Measurements from ENCODE around the gene FOXL2NB.

The FOXL2NB gene

GRCh38 chr3:138964264-138964663, 17.2 kb downstream of the FOXL2NB start:
- no peak for DNase-seq (ENCODE audit: low read depth, low spot score)
- Histone ChIP-seq H3K9me3 (ENCODE audit: low read depth, low read length) (no peaks in the 10 kb centered on the region), H3K36me3 (ENCODE audit: insufficient read depth, low read length) (no peaks in the 10 kb centered on the region), H3K9ac (ENCODE audit: insufficient read length) (no peak overlapping the region), H3K27ac (no peak overlapping the region), H3K4me3 (no peak overlapping the region)
- TF ChIP-seq FOXP2 (optimal IDR thresholded peaks at IDR 0.05; ENCODE audit: control extremely low read depth, extremely low read length, insufficient read depth), result no peak
- TF ChIP-seq EZH2 (IDR thresholded peaks at IDR 0.05), result no peak
- no peak for TF ChIP-seq POLR2AphosphoS5 (IDR thresholded peaks at IDR 0.05; ENCODE audit: borderline replicate concordance, low read depth, low read length)

GRCh38 chr3:138964923-138965322, 17.9 kb downstream of the FOXL2NB start:
- no peak overlapping the region for H3K9ac ChIP-seq (ENCODE audit: insufficient read length)
- no peak for TF ChIP-seq EZH2 (IDR thresholded peaks at IDR 0.05)
- TF ChIP-seq POLR2AphosphoS5 (IDR thresholded peaks at IDR 0.05; ENCODE audit: borderline replicate concordance, low read depth, low read length), result no peak
- TF ChIP-seq FOXP2 (optimal IDR thresholded peaks at IDR 0.05; ENCODE audit: control extremely low read depth, extremely low read length, insufficient read depth), result no peak
- H3K36me3 ChIP-seq (ENCODE audit: insufficient read depth, low read length), result no peaks in the 10 kb centered on the region
- H3K9me3 ChIP-seq (ENCODE audit: low read depth, low read length), result no peaks in the 10 kb centered on the region
- no peak overlapping the region for H3K4me3 ChIP-seq
- no peak overlapping the region for H3K27ac ChIP-seq
- DNase-seq (ENCODE audit: low read depth, low spot score), result no peak

- Histone ChIP-seq H3K36me3 (ENCODE audit: insufficient read depth, low read length) (no peaks in the 10 kb centered on the region), H3K9me3 (ENCODE audit: low read depth, low read length) (no peaks in the 10 kb centered on the region), H3K9ac (ENCODE audit: insufficient read length) (no peak overlapping the region), H3K27ac (no peak overlapping the region), H3K4me3 (no peak overlapping the region)
- DNase-seq (ENCODE audit: low read depth, low spot score), result no peak
- TF ChIP-seq FOXP2 (optimal IDR thresholded peaks at IDR 0.05; ENCODE audit: control extremely low read depth, extremely low read length, insufficient read depth) (no peak), EZH2 (IDR thresholded peaks at IDR 0.05) (no peak), POLR2AphosphoS5 (IDR thresholded peaks at IDR 0.05; ENCODE audit: borderline replicate concordance, low read depth, low read length) (no peak)
Observed at GRCh38 chr3:138971766-138972320, 24.8 kb downstream of the FOXL2NB start.

GRCh38 chr3:138972941-138973340, 25.9 kb downstream of the FOXL2NB start:
- no peaks in the 10 kb centered on the region for H3K36me3 ChIP-seq (ENCODE audit: insufficient read depth, low read length)

GRCh38 chr3:138974462-138974861, 27.4 kb downstream of the FOXL2NB start:
- no peaks in the 10 kb centered on the region for H3K36me3 ChIP-seq (ENCODE audit: insufficient read depth, low read length)
- TF ChIP-seq FOXP2 (optimal IDR thresholded peaks at IDR 0.05; ENCODE audit: control extremely low read depth, extremely low read length, insufficient read depth), result no peak
- TF ChIP-seq EZH2 (IDR thresholded peaks at IDR 0.05), result no peak
- TF ChIP-seq POLR2AphosphoS5 (IDR thresholded peaks at IDR 0.05; ENCODE audit: borderline replicate concordance, low read depth, low read length), result no peak
- no peak overlapping the region for H3K27ac ChIP-seq
- no peak for DNase-seq (ENCODE audit: low read depth, low spot score)
- H3K9ac ChIP-seq (ENCODE audit: insufficient read length), result no peak overlapping the region
- H3K4me3 ChIP-seq, result no peak overlapping the region
- H3K9me3 ChIP-seq (ENCODE audit: low read depth, low read length), result no peaks in the 10 kb centered on the region

More at GRCh38 chr3:138972941-138973340, 25.9 kb downstream of the FOXL2NB start:
- no peak overlapping the region for H3K27ac ChIP-seq
- TF ChIP-seq FOXP2 (optimal IDR thresholded peaks at IDR 0.05; ENCODE audit: control extremely low read depth, extremely low read length, insufficient read depth) (no peak), POLR2AphosphoS5 (IDR thresholded peaks at IDR 0.05; ENCODE audit: borderline replicate concordance, low read depth, low read length) (no peak), EZH2 (IDR thresholded peaks at IDR 0.05) (no peak)
- no peak overlapping the region for H3K4me3 ChIP-seq
- no peak overlapping the region for H3K9ac ChIP-seq (ENCODE audit: insufficient read length)
- DNase-seq (ENCODE audit: low read depth, low spot score), result no peak
- H3K9me3 ChIP-seq (ENCODE audit: low read depth, low read length), result no peaks in the 10 kb centered on the region

GRCh38 chr3:138975351-138975750, 28.3 kb downstream of the FOXL2NB start:
- DNase-seq (ENCODE audit: low read depth, low spot score), result no peak
- Histone ChIP-seq H3K36me3 (ENCODE audit: insufficient read depth, low read length) (no peaks in the 10 kb centered on the region), H3K4me3 (no peak overlapping the region), H3K9ac (ENCODE audit: insufficient read length) (no peak overlapping the region), H3K27ac (no peak overlapping the region), H3K9me3 (ENCODE audit: low read depth, low read length) (no peaks in the 10 kb centered on the region)
- TF ChIP-seq EZH2 (IDR thresholded peaks at IDR 0.05) (no peak), FOXP2 (optimal IDR thresholded peaks at IDR 0.05; ENCODE audit: control extremely low read depth, extremely low read length, insufficient read depth) (no peak), POLR2AphosphoS5 (IDR thresholded peaks at IDR 0.05; ENCODE audit: borderline replicate concordance, low read depth, low read length) (no peak)

- Histone ChIP-seq H3K4me3 (no peak overlapping the region), H3K9ac (ENCODE audit: insufficient read length) (no peak overlapping the region), H3K9me3 (ENCODE audit: low read depth, low read length) (no peaks in the 10 kb centered on the region), H3K27ac (no peak overlapping the region), H3K36me3 (ENCODE audit: insufficient read depth, low read length) (no peaks in the 10 kb centered on the region)
- TF ChIP-seq FOXP2 (optimal IDR thresholded peaks at IDR 0.05; ENCODE audit: control extremely low read depth, extremely low read length, insufficient read depth), result no peak
- no peak for TF ChIP-seq POLR2AphosphoS5 (IDR thresholded peaks at IDR 0.05; ENCODE audit: borderline replicate concordance, low read depth, low read length)
- TF ChIP-seq EZH2 (IDR thresholded peaks at IDR 0.05), result no peak
- DNase-seq (ENCODE audit: low read depth, low spot score), result no peak
Observed at GRCh38 chr3:138976047-138976446, 29.0 kb downstream of the FOXL2NB start.

GRCh38 chr3:138984816-138985215, 37.8 kb downstream of the FOXL2NB start:
- Histone ChIP-seq H3K4me3 (no peak overlapping the region), H3K9me3 (ENCODE audit: low read depth, low read length) (no peaks in the 10 kb centered on the region), H3K9ac (ENCODE audit: insufficient read length) (no peak overlapping the region), H3K36me3 (ENCODE audit: insufficient read depth, low read length) (no peaks in the 10 kb centered on the region), H3K27ac (no peak overlapping the region)
- TF ChIP-seq FOXP2 (optimal IDR thresholded peaks at IDR 0.05; ENCODE audit: control extremely low read depth, extremely low read length, insufficient read depth), result no peak
- no peak for DNase-seq (ENCODE audit: low read depth, low spot score)

- DNase-seq (ENCODE audit: low read depth, low spot score), result no peak
- no peaks in the 10 kb centered on the region for H3K9me3 ChIP-seq (ENCODE audit: low read depth, low read length)
- H3K27ac ChIP-seq, result no peak overlapping the region
- H3K4me3 ChIP-seq, result no peak overlapping the region
- no peaks in the 10 kb centered on the region for H3K36me3 ChIP-seq (ENCODE audit: insufficient read depth, low read length)
- TF ChIP-seq POLR2AphosphoS5 (IDR thresholded peaks at IDR 0.05; ENCODE audit: borderline replicate concordance, low read depth, low read length) (no peak), EZH2 (IDR thresholded peaks at IDR 0.05) (no peak), FOXP2 (optimal IDR thresholded peaks at IDR 0.05; ENCODE audit: control extremely low read depth, extremely low read length, insufficient read depth) (no peak)
- no peak overlapping the region for H3K9ac ChIP-seq (ENCODE audit: insufficient read length)
Observed at GRCh38 chr3:138985932-138986331, 38.9 kb downstream of the FOXL2NB start.

All from SK-N-MC (cell line).